Measurements from ENCODE around the gene ECHS1.

The ECHS1 gene

GRCh38 chr10:133405272-133405671 lies 32.1 kb upstream of the ECHS1 start (continued):
- TF ChIP-seq, protein P1, sequence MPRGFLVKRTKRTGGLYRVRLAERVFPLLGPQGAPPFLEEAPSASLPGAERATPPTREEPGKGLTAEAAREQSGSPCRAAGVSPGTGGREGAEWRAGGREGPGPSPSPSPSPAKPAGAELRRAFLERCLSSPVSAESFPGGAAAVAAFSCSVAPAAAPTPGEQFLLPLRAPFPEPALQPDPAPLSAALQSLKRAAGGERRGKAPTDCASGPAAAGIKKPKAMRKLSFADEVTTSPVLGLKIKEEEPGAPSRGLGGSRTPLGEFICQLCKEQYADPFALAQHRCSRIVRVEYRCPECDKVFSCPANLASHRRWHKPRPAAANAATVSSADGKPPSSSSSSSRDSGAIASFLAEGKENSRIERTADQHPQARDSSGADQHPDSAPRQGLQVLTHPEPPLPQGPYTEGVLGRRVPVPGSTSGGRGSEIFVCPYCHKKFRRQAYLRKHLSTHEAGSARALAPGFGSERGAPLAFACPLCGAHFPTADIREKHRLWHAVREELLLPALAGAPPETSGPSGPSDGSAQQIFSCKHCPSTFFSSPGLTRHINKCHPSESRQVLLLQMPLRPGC (tag by site-specific recombination; IDR thresholded peaks at IDR 0.05), result no peak
- TF ChIP-seq ZNF10 (tag by site-specific recombination; IDR thresholded peaks at IDR 0.05), result no peak
- no peak for TF ChIP-seq SP2 (tag by site-specific recombination; IDR thresholded peaks at IDR 0.05)
- TF ChIP-seq, protein P2, sequence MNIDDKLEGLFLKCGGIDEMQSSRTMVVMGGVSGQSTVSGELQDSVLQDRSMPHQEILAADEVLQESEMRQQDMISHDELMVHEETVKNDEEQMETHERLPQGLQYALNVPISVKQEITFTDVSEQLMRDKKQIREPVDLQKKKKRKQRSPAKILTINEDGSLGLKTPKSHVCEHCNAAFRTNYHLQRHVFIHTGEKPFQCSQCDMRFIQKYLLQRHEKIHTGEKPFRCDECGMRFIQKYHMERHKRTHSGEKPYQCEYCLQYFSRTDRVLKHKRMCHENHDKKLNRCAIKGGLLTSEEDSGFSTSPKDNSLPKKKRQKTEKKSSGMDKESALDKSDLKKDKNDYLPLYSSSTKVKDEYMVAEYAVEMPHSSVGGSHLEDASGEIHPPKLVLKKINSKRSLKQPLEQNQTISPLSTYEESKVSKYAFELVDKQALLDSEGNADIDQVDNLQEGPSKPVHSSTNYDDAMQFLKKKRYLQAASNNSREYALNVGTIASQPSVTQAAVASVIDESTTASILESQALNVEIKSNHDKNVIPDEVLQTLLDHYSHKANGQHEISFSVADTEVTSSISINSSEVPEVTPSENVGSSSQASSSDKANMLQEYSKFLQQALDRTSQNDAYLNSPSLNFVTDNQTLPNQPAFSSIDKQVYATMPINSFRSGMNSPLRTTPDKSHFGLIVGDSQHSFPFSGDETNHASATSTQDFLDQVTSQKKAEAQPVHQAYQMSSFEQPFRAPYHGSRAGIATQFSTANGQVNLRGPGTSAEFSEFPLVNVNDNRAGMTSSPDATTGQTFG (tag by site-specific recombination; IDR thresholded peaks at IDR 0.05; ENCODE audit: borderline replicate concordance), result no peak
- no peak for TF ChIP-seq ZBTB17 (tag by site-specific recombination; IDR thresholded peaks at IDR 0.05)
- no peak for TF ChIP-seq ZBTB20 (tag by site-specific recombination; IDR thresholded peaks at IDR 0.05)
- TF ChIP-seq ZNF449 (tag by site-specific recombination; IDR thresholded peaks at IDR 0.05), result no peak
- TF ChIP-seq ZNF266 (tag by site-specific recombination; IDR thresholded peaks at IDR 0.05; ENCODE audit: low read depth), result no peak
- TF ChIP-seq MEIS1 (CRISPR knock-in tag; IDR thresholded peaks at IDR 0.05; ENCODE audit: borderline replicate concordance), result no peak
- TF ChIP-seq KLF9 (tag by site-specific recombination; IDR thresholded peaks at IDR 0.05; ENCODE audit: low read depth), result no peak
- TF ChIP-seq ZNF510 (tag by site-specific recombination; IDR thresholded peaks at IDR 0.05; ENCODE audit: insufficient replicate concordance), result no peak
- TF ChIP-seq ZNF571 (tag by site-specific recombination; IDR thresholded peaks at IDR 0.05), result no peak
- no peak for TF ChIP-seq ZEB2 (tag by site-specific recombination; IDR thresholded peaks at IDR 0.05)
- no peak for TF ChIP-seq ZNF843 (tag by site-specific recombination; IDR thresholded peaks at IDR 0.05)

DNA sequence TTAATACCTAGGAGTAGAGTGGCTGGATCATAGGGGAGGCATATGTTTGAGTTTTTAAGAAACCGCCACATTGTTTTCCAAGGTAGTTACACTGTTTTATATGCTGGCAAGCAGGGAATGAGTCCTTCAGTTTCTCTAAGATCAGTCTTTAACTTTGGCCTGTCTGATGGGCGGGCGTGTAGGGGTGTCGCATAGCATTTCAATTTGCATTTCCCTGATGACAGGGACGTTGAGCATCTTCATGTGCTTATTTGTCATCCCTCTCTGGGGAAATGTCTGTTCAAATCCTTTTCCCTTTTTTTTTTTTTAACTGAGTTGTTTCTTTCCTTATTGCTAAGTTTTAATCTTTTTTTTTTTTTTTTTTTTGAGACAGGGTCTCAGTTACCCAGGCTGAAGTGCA lies 30.6 kb upstream of the ECHS1 start:
- peaks cover 45 to 93% of the 10 kb centered on the region in 2 experiments for H3K36me3 ChIP-seq (ENCODE audit: control insufficient read depth in 2 of 2, insufficient read depth in 1 of 2, low read length in 2 of 2)
- POLR2A ChIA-PET, result no interaction called here
- TF ChIP-seq ZNF792 (tag by site-specific recombination; IDR thresholded peaks at IDR 0.05), result no peak
- no peak for TF ChIP-seq HIC1 (tag by site-specific recombination; IDR thresholded peaks at IDR 0.05)
- TF ChIP-seq, protein P3, sequence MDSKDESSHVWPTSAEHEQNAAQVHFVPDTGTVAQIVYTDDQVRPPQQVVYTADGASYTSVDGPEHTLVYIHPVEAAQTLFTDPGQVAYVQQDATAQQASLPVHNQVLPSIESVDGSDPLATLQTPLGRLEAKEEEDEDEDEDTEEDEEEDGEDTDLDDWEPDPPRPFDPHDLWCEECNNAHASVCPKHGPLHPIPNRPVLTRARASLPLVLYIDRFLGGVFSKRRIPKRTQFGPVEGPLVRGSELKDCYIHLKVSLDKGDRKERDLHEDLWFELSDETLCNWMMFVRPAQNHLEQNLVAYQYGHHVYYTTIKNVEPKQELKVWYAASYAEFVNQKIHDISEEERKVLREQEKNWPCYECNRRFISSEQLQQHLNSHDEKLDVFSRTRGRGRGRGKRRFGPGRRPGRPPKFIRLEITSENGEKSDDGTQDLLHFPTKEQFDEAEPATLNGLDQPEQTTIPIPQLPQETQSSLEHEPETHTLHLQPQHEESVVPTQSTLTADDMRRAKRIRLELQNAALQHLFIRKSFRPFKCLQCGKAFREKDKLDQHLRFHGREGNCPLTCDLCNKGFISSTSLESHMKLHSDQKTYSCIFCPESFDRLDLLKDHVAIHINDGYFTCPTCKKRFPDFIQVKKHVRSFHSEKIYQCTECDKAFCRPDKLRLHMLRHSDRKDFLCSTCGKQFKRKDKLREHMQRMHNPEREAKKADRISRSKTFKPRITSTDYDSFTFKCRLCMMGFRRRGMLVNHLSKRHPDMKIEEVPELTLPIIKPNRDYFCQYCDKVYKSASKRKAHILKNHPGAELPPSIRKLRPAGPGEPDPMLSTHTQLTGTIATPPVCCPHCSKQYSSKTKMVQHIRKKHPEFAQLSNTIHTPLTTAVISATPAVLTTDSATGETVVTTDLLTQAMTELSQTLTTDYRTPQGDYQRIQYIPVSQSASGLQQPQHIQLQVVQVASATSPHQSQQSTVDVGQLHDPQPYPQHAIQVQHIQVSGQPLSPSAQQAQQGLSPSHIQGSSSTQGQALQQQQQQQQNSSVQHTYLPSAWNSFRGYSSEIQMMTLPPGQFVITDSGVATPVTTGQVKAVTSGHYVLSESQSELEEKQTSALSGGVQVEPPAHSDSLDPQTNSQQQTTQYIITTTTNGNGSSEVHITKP (tag by site-specific recombination; IDR thresholded peaks at IDR 0.05), result peak; percentile 54; the same call in 1 of the 2 replicates
- TF ChIP-seq ATF2 (tag by site-specific recombination; IDR thresholded peaks at IDR 0.05; ENCODE audit: low read depth), result no peak
- no peak for TF ChIP-seq ZNF658 (tag by site-specific recombination; IDR thresholded peaks at IDR 0.05)

More for the DNA sequence above, 30.6 kb upstream of the ECHS1 start:
- H3K4me1 ChIP-seq (ENCODE audit: control insufficient read depth, insufficient read depth, low read length), result no peaks in the 10 kb centered on the region
- H3K27ac ChIP-seq (ENCODE audit: extremely low read depth, low read depth, low read length), result no peak overlapping the region
- no peak overlapping the region for H3K4me3 ChIP-seq (ENCODE audit: low read depth, low read length)
- no peaks in the 10 kb centered on the region for H3K9me3 ChIP-seq (ENCODE audit: control insufficient read depth, insufficient read depth, low read depth, low read length)
- CTCF ChIA-PET, result no interaction called here
